K562 (cell line): ENCODE measurements around the gene GLB1L2. TPM values are rescaled to one million over a fixed set of nuclear protein-coding genes. Genes with fewer than 3 reads are reported as not detected.

Source experiments
- ATAC-seq: fragments of 200-7000 bp; cut with Tn5 transposase; 3 replicates; pipeline ENCODE4 v1.9.1; 2020; ENCODE audit warnings: moderate library complexity
- BruUV-seq: library from RNA; stranded (reverse); fragments of 400-500 nt; replicated peaks from 2 replicates; lab custom pipeline; 2021; lab: Mats Ljungman, UMichigan
- CTCF ChIA-PET: fragments of 300-600 bp; formaldehyde crosslinking; extraction: SDS; loops from one replicate; lab custom pipeline; 2021; ENCODE audit warnings: low intra/inter-chr PET ratio; lab: Yijun Ruan, JAX
- POLR2A ChIA-PET: fragments of 300-600, 350-650 bp; sonication (Branson Sonifier 250); formaldehyde crosslinking; extraction: SDS; loops from one replicate; lab custom pipeline; 2021; ENCODE audit warnings: antibody characterized with exemption, inconsistent platforms; lab: Yijun Ruan, JAX
- DNase-seq, 4 experiments: peaks; one replicate each; pipeline versions ENCODE4 v3.0.0 to v3.0.0-alpha.2; 2011 to 2018; ENCODE audit warnings: low spot score in 3 of 4, mixed read lengths in 3 of 4; ENCODE audit errors: extremely low read depth in 1 of 4
- FAIRE-seq: peaks from 2 replicates; lab custom pipeline; 2011; peaks lifted over from hg19 to GRCh38; lab: Jason Lieb, UNC
- H2AFZ ChIP-seq: 2 replicates; pipeline ENCODE4 v1.6.0; 2011; ENCODE audit warnings: low read depth, low read length, control low read depth, inconsistent platforms
- H3K27ac ChIP-seq: fragments of 200-600 bp; 3 replicates; pipeline ENCODE4 v1.8.0; 2011; ENCODE audit warnings: low read depth, mild to moderate bottlenecking, control low read depth, inconsistent platforms, low read length, moderate library complexity, mixed read lengths; ENCODE audit errors: extremely low read depth
- H3K27me3 ChIP-seq, 2 experiments: fragments of 300-600 bp in 1 of 2; 2 replicates in 1 of 2; 3 replicates in 1 of 2; pipeline versions ENCODE4 v1.6.0 to v1.8.0; 2011; ENCODE audit warnings: inconsistent platforms in 2 of 2, low read length in 2 of 2, mild to moderate bottlenecking in 1 of 2, mixed read lengths in 1 of 2, moderate library complexity in 1 of 2; ENCODE audit not compliant: control insufficient read depth in 2 of 2, insufficient read depth in 2 of 2
- H3K36me3 ChIP-seq: fragments of 300-600 bp; 3 replicates; pipeline ENCODE4 v1.8.0; 2011; ENCODE audit warnings: mild to moderate bottlenecking, low read length, inconsistent platforms; ENCODE audit not compliant: control insufficient read depth, insufficient read depth
- H3K4me1 ChIP-seq, 2 experiments: fragments of 200-600 bp in 1 of 2; replicated peaks in 1 of 2; 2 replicates in 1 of 2; 3 replicates in 1 of 2; pipeline versions ENCODE4 v1.5.1 to v1.8.0; 2011; ENCODE audit warnings: inconsistent platforms in 2 of 2, low read length in 2 of 2, mild to moderate bottlenecking in 1 of 2, mixed read lengths in 1 of 2, moderate library complexity in 1 of 2; ENCODE audit not compliant: control insufficient read depth in 2 of 2, insufficient read depth in 2 of 2
- H3K4me2 ChIP-seq: 2 replicates; pipeline ENCODE4 v1.6.1; 2011; ENCODE audit warnings: low read length, control low read depth, inconsistent platforms, mixed read lengths; ENCODE audit not compliant: insufficient read depth
- H3K4me3 ChIP-seq: fragments of 200-600 bp; sonication (generic), shearing (Covaris generic); 2 replicates; pipeline ENCODE4 v1.5.1; 2016; ENCODE audit warnings: control low read depth, inconsistent platforms
- H3K79me2 ChIP-seq: fragments of 200-600 bp; 3 replicates; pipeline ENCODE4 v1.8.0; 2011; ENCODE audit warnings: low read length, inconsistent platforms; ENCODE audit not compliant: control insufficient read depth, insufficient read depth
- H3K9ac ChIP-seq, 2 experiments: 2 replicates each; pipeline versions ENCODE4 v1.6.0 to v1.6.1; 2011; ENCODE audit warnings: low read depth in 2 of 2, low read length in 2 of 2, control low read depth in 1 of 2, inconsistent platforms in 1 of 2, mild to moderate bottlenecking in 1 of 2, mixed read lengths in 1 of 2; ENCODE audit not compliant: insufficient read depth in 1 of 2
- H3K9me1 ChIP-seq: one replicate; pipeline ENCODE4 v1.6.0; 2011; ENCODE audit warnings: inconsistent platforms, mild to moderate bottlenecking, low read length, moderate library complexity; ENCODE audit not compliant: control insufficient read depth, insufficient read depth
- H3K9me3 ChIP-seq: replicated peaks from 2 replicates; pipeline ENCODE4 v1.5.1; 2011; ENCODE audit warnings: low read depth, low read length, inconsistent platforms; ENCODE audit not compliant: control insufficient read depth, insufficient read depth
- H4K20me1 ChIP-seq: replicated peaks from 2 replicates; pipeline ENCODE4 v1.6.1; 2011; ENCODE audit warnings: low read length, inconsistent platforms, mixed read lengths; ENCODE audit not compliant: control insufficient read depth, insufficient read depth
- ATF4 ChIP-seq: fragments of 450-650 bp; formaldehyde crosslinking; IDR thresholded peaks from 2 replicates; pipeline ENCODE4 v1.4.0; 2022; ENCODE audit warnings: mild to moderate bottlenecking, moderate library complexity
- E2F8 ChIP-seq: fragments of 450-650 bp; IDR thresholded peaks from 2 replicates; pipeline ENCODE4 v1.7.1; 2018; ENCODE audit warnings: mild to moderate bottlenecking, low read depth; ENCODE audit not compliant: partially characterized antibody
- MGA ChIP-seq: fragments of 450-650 bp; IDR thresholded peaks from 2 replicates; pipeline ENCODE4 v1.6.1; 2016; ENCODE audit warnings: mild to moderate bottlenecking, moderate library complexity
- NFYB ChIP-seq: IDR thresholded peaks from 2 replicates; pipeline ENCODE4 v1.6.1; 2011; ENCODE audit warnings: mild to moderate bottlenecking, moderate library complexity; ENCODE audit not compliant: insufficient read length; ENCODE audit errors: extremely low read depth
- ZNF75A ChIP-seq: fragments of 450-650 bp; formaldehyde crosslinking; IDR thresholded peaks from 2 replicates; pipeline ENCODE4 v1.4.0; 2020; ENCODE audit warnings: mild to moderate bottlenecking
- WGBS: fragments of 100-300 bp; shearing (Covaris generic); methylation state at CpG from one replicate; pipeline ENCODE4 v1.1.6; 2016; ENCODE audit warnings: low coverage, mixed read lengths; ENCODE audit not compliant: insufficient coverage; ENCODE audit errors: missing lambda C conversion rate; 5-methylcytosine and 5-hydroxymethylcytosine counted together
- in situ Hi-C: fragments of 300-500 bp; cut with MboI; formaldehyde crosslinking; loops from 4 replicates; pipeline ENCODE4 v1.15.0; 2018; ENCODE audit warnings: inconsistent platforms, mixed read lengths
- intact Hi-C: fragments of 100-400 bp; cut with micrococcal nuclease; formaldehyde crosslinking; loops from 2 replicates; pipeline ENCODE4 v1.14.2; 2022
- polyA plus RNA-seq, 8 experiments: library from polyadenylated mRNA; depleted of rRNA in 4 of 8; stranded (reverse) in 5 of 8; unstranded in 3 of 8; fragments of >200 nt; fragmentation: Nextera tagmentation in 2 of 8; fragmentation: Illumina TruSeq in 1 of 8; extraction: Ambion mirVana in 2 of 8; extraction: Trizol in 1 of 8; gene quantifications; 2 replicates each; pipeline versions ENCODE4 v1.2.1 to v1.2.3, GENCODE V29; 2011 to 2014; ENCODE audit warnings: inconsistent platforms in 1 of 8, missing spikeins in 1 of 8
- total RNA-seq, 7 experiments: library from RNA; depleted of rRNA in 6 of 7; stranded (reverse); fragments of >200 nt in 6 of 7; fragmentation: Illumina TruSeq in 2 of 7; extraction: Trizol in 2 of 7; gene quantifications; 2 replicates each; pipeline versions ENCODE4 v1.2.1 to v1.2.3, GENCODE V29; 2011 to 2021; ENCODE audit warnings: low replicate concordance in 1 of 7

Gene GLB1L2
- total and polyA plus RNA-seq, 9 of the 15 experiments (the other 6 are each of a cell fraction or from before 2014, with no cell fraction given): 0.84 to 21.4 (median 13.8) TPM

DNA sequence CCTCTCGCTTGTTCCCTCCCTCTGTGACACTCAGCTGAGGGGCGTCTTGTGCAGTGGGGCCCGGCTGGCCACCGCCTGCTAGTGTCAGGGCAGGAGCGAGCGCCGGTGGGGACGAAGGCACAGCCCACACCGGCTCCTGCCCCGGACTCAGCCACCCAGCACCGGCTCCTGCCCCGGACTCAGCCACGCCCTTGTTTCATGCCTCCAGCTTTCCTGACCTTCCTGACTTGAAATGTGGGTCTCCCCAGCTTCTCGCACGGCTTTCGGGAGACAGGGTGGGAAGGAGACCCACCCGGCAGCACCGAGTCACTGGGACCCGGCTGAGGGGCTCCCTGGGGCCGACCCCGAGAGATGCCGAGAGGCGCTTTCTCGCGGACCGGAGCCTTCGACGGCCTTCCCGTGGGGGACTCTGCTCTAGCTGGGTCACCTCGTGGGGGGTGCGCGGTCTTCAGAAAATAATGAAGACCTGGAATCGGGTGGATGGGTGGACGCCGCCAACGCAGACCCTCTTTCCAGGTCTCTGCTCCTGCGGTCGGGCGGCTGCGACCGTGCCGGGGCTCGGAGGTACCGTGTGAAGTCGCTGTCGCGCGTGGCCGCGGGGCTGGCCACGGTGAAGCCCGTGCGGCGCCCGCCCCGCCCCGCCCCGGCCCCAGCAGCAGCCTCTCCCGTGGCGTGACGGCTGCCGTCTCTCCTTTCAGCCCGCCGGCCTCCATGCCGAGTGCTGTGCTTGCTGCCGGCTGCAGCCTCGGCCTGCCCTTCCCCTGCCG is 10.2 kb downstream of the GLB1L2 start:
- no peaks in the 10 kb centered on the region for H4K20me1 ChIP-seq
- no peak for ATAC-seq
- POLR2A ChIA-PET: interaction anchor here (0.6 kb wide), 1 partner anchor 25 kb away, joined by 3 read pairs; no protein-coding TSS in a partner anchor
- no peaks in the 10 kb centered on the region for H3K9me1 ChIP-seq
- no TSS peak for BruUV-seq
- no peak overlapping the region for H3K9ac ChIP-seq
- no peaks in the 10 kb centered on the region for H3K27me3 ChIP-seq
- H3K4me1 ChIP-seq: no peaks in the 10 kb centered on the region; a peak in 1 of 5 replicates
- H3K36me3 ChIP-seq: no peaks in the 10 kb centered on the region
- intact Hi-C loops (no loop called here), in situ Hi-C loops (no loop called here)
- H3K79me2 ChIP-seq: no peaks in the 10 kb centered on the region
- H2AFZ ChIP-seq: no peak overlapping the region
- no peak for FAIRE-seq
- CTCF ChIA-PET: no interaction called here
- TF ChIP-seq ZNF75A: no peak
- TF ChIP-seq E2F8: no peak
- no peak for TF ChIP-seq ATF4 (CRISPR knock-in tag)
- no peak for TF ChIP-seq MGA
- no peak for TF ChIP-seq NFYB
- H3K4me3 ChIP-seq: no peak overlapping the region
- 90% methylated on average over 19 of the region's 68 CpGs for WGBS
- H3K4me2 ChIP-seq: no peak overlapping the region
- H3K9me3 ChIP-seq: no peaks in the 10 kb centered on the region
- H3K27ac ChIP-seq: no peak overlapping the region
- DNase-seq: no peak
